Measurements from ENCODE around the gene PDGFA.

PDGFA gene

DNA sequence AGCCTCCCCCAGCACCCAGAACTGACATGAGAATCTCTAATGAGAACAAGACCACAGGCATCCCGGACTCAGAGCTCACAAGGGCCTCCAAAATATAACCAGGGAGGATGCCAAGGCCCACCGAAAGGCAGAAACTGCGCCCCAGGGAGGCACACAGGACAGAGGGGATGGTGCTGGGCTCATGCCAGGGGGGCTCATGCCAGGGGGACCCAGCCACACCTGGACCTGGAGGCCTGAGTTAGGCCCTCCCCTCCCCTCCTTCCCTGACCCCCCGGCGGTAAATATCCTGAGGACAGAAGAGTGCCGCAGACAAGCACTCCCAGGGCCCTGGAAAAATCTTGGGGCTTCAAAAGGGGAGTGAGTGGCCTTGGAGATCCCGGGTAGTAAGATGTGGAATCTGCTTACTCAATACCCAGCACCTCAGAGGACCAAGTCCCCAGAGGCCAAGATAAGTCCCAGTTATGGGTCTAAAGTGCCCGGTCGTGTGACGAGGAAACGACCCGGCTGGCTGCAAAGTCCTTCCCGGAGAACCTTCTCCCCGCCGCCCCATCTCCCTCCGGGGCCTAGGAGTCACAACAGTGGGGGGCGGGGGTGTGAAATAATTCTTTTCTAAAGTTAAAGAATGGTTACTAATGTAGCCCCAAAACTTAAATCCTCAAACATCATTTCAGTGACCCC lies 11.9 kb downstream of the PDGFA start:
- Histone ChIP-seq H3K36me3 (ENCODE audit: insufficient read depth, low read length) (no peaks in the 10 kb centered on the region), H3K9me3 (ENCODE audit: low read depth, low read length) (no peaks in the 10 kb centered on the region), H3K9ac (ENCODE audit: insufficient read length) (no peak overlapping the region), H3K27ac (no peak overlapping the region), H3K4me3 (no peak overlapping the region)
- no peak for DNase-seq (ENCODE audit: low read depth, low spot score)
- TF ChIP-seq EZH2 (IDR thresholded peaks at IDR 0.05) (no peak), FOXP2 (optimal IDR thresholded peaks at IDR 0.05; ENCODE audit: control extremely low read depth, extremely low read length, insufficient read depth) (no peak), POLR2AphosphoS5 (IDR thresholded peaks at IDR 0.05; ENCODE audit: borderline replicate concordance, low read depth, low read length) (no peak)

- Histone ChIP-seq H3K36me3 (ENCODE audit: insufficient read depth, low read length) (no peaks in the 10 kb centered on the region), H3K9ac (ENCODE audit: insufficient read length) (no peak overlapping the region), H3K9me3 (ENCODE audit: low read depth, low read length) (no peaks in the 10 kb centered on the region), H3K4me3 (no peak overlapping the region), H3K27ac (no peak overlapping the region)
- no peak for TF ChIP-seq POLR2AphosphoS5 (IDR thresholded peaks at IDR 0.05; ENCODE audit: borderline replicate concordance, low read depth, low read length)
- no peak for TF ChIP-seq EZH2 (IDR thresholded peaks at IDR 0.05)
- TF ChIP-seq FOXP2 (optimal IDR thresholded peaks at IDR 0.05; ENCODE audit: control extremely low read depth, extremely low read length, insufficient read depth) = no peak
- no peak for DNase-seq (ENCODE audit: low read depth, low spot score)
Measured at GRCh38 chr7:506921-507622, 12.6 kb downstream of the PDGFA start.

DNA sequence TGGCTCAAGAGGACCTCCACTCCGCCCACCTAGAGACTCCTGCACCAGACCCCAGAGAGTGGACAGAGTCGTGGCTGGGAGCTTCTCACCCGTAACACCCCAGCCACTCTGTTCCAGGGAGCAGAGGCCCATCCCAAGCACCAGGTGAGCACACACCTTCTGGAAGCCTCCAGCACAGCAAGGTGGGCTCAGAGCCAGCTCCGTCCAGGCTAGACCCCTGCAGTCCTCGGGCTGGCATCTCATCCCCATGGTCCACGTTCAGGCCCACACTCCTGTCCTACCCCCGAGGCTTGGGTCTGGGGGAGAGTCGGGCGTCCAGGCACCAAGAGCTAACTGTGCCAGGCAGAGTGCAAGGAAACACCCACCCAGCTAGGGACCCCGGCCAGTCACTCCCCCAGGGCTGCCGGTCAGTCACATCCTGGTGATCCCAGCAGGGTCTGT lies 13.2 kb downstream of the PDGFA start:
- no peaks in the 10 kb centered on the region for H3K9me3 ChIP-seq (ENCODE audit: low read depth, low read length)
- no peak overlapping the region for H3K9ac ChIP-seq (ENCODE audit: insufficient read length)
- DNase-seq (ENCODE audit: low read depth, low spot score) = no peak
- TF ChIP-seq POLR2AphosphoS5 (IDR thresholded peaks at IDR 0.05; ENCODE audit: borderline replicate concordance, low read depth, low read length) = no peak
- no peak for TF ChIP-seq FOXP2 (optimal IDR thresholded peaks at IDR 0.05; ENCODE audit: control extremely low read depth, extremely low read length, insufficient read depth)
- TF ChIP-seq EZH2 (IDR thresholded peaks at IDR 0.05) = no peak
- no peak overlapping the region for H3K27ac ChIP-seq
- H3K4me3 ChIP-seq = no peak overlapping the region
- H3K36me3 ChIP-seq (ENCODE audit: insufficient read depth, low read length) = no peaks in the 10 kb centered on the region

GRCh38 chr7:505171-505570 lies 14.5 kb downstream of the PDGFA start:
- no peak overlapping the region for H3K4me3 ChIP-seq
- DNase-seq (ENCODE audit: low read depth, low spot score) = no peak
- H3K36me3 ChIP-seq (ENCODE audit: insufficient read depth, low read length) = no peaks in the 10 kb centered on the region
- H3K9me3 ChIP-seq (ENCODE audit: low read depth, low read length) = no peaks in the 10 kb centered on the region
- no peak overlapping the region for H3K9ac ChIP-seq (ENCODE audit: insufficient read length)
- H3K27ac ChIP-seq = no peak overlapping the region
- TF ChIP-seq FOXP2 (optimal IDR thresholded peaks at IDR 0.05; ENCODE audit: control extremely low read depth, extremely low read length, insufficient read depth) (no peak), EZH2 (IDR thresholded peaks at IDR 0.05) (no peak), POLR2AphosphoS5 (IDR thresholded peaks at IDR 0.05; ENCODE audit: borderline replicate concordance, low read depth, low read length) (no peak)

- Histone ChIP-seq H3K9ac (ENCODE audit: insufficient read length) (no peak overlapping the region), H3K4me3 (no peak overlapping the region), H3K27ac (no peak overlapping the region), H3K36me3 (ENCODE audit: insufficient read depth, low read length) (no peaks in the 10 kb centered on the region), H3K9me3 (ENCODE audit: low read depth, low read length) (no peaks in the 10 kb centered on the region)
- TF ChIP-seq POLR2AphosphoS5 (IDR thresholded peaks at IDR 0.05; ENCODE audit: borderline replicate concordance, low read depth, low read length) = no peak
- TF ChIP-seq FOXP2 (optimal IDR thresholded peaks at IDR 0.05; ENCODE audit: control extremely low read depth, extremely low read length, insufficient read depth) = no peak
- TF ChIP-seq EZH2 (IDR thresholded peaks at IDR 0.05) = no peak
- no peak for DNase-seq (ENCODE audit: low read depth, low spot score)
Measured at GRCh38 chr7:504221-505111, 15.2 kb downstream of the PDGFA start.

DNA sequence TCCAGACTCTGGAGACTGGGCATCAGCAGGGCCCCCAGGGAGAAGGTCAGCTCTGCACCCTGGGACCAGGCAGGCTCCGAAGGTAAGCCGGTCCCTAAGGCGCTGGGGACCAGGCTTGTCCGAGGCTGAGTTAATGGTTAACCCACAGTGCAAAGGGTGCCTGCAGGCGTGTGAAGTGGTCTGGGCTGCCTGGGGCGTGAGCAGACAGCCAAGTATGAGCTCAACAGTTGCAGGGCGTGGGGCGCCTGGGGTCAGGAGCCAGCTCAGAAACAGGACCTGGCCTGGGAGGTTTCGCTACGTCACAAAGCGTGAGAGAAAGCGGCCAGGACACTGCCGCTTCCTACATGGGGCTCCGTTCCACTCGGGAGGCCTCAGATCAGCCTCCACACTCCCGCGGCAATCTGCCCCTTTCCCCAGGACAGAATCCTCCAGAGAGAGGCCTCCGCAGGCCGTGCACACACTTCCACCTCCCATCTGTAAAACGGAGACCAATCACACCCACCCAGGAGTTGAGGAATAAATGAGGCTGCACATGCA lies 16.0 kb downstream of the PDGFA start:
- H3K27ac ChIP-seq = no peak overlapping the region
- H3K36me3 ChIP-seq (ENCODE audit: insufficient read depth, low read length) = no peaks in the 10 kb centered on the region
- H3K4me3 ChIP-seq = no peak overlapping the region
- TF ChIP-seq EZH2 (IDR thresholded peaks at IDR 0.05) = no peak
- TF ChIP-seq POLR2AphosphoS5 (IDR thresholded peaks at IDR 0.05; ENCODE audit: borderline replicate concordance, low read depth, low read length) = no peak
- TF ChIP-seq FOXP2 (optimal IDR thresholded peaks at IDR 0.05; ENCODE audit: control extremely low read depth, extremely low read length, insufficient read depth) = no peak
- no peak overlapping the region for H3K9ac ChIP-seq (ENCODE audit: insufficient read length)
- no peak for DNase-seq (ENCODE audit: low read depth, low spot score)
- no peaks in the 10 kb centered on the region for H3K9me3 ChIP-seq (ENCODE audit: low read depth, low read length)

- Histone ChIP-seq H3K27ac (no peak overlapping the region), H3K9me3 (ENCODE audit: low read depth, low read length) (no peaks in the 10 kb centered on the region), H3K4me3 (no peak overlapping the region), H3K9ac (ENCODE audit: insufficient read length) (no peak overlapping the region), H3K36me3 (ENCODE audit: insufficient read depth, low read length) (no peaks in the 10 kb centered on the region)
- DNase-seq (ENCODE audit: low read depth, low spot score) = no peak
- TF ChIP-seq EZH2 (IDR thresholded peaks at IDR 0.05) (no peak), POLR2AphosphoS5 (IDR thresholded peaks at IDR 0.05; ENCODE audit: borderline replicate concordance, low read depth, low read length) (no peak), FOXP2 (optimal IDR thresholded peaks at IDR 0.05; ENCODE audit: control extremely low read depth, extremely low read length, insufficient read depth) (no peak)
Measured at GRCh38 chr7:502296-502695, 17.4 kb downstream of the PDGFA start.

DNA sequence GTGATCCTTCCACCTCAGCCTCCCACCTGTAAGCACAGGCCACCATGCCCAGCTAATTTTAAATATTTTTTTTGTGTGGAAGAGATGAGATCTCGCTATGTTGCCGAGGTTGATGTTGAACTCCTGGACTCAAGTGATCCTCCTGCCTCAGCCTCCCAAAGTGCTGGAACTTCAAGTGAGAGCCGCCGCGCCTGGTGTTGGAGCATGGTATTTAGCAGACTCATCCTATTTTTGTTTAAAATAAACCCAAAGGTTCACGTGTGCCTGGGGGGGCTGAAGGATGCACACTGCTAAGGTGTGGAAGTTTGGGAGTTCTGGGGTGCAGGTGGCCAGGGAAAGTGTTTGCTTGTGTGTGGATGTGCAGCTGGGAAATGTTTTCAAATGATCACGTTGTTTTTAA lies 18.1 kb downstream of the PDGFA start:
- Histone ChIP-seq H3K4me3 (no peak overlapping the region), H3K9ac (ENCODE audit: insufficient read length) (no peak overlapping the region), H3K27ac (no peak overlapping the region), H3K9me3 (ENCODE audit: low read depth, low read length) (no peaks in the 10 kb centered on the region), H3K36me3 (ENCODE audit: insufficient read depth, low read length) (no peaks in the 10 kb centered on the region)
- no peak for DNase-seq (ENCODE audit: low read depth, low spot score)
- no peak for TF ChIP-seq FOXP2 (optimal IDR thresholded peaks at IDR 0.05; ENCODE audit: control extremely low read depth, extremely low read length, insufficient read depth)
- TF ChIP-seq POLR2AphosphoS5 (IDR thresholded peaks at IDR 0.05; ENCODE audit: borderline replicate concordance, low read depth, low read length) = no peak
- TF ChIP-seq EZH2 (IDR thresholded peaks at IDR 0.05) = no peak

Measured in SK-N-MC (cell line).